ENCODE measurements around the gene KEAP1.
"Not testable (repeated sequence)": the region's sequence is repeated elsewhere in the genome, so short reads cannot be mapped to it uniquely, and the experiment has no call there.

KEAP1 gene

DNA sequence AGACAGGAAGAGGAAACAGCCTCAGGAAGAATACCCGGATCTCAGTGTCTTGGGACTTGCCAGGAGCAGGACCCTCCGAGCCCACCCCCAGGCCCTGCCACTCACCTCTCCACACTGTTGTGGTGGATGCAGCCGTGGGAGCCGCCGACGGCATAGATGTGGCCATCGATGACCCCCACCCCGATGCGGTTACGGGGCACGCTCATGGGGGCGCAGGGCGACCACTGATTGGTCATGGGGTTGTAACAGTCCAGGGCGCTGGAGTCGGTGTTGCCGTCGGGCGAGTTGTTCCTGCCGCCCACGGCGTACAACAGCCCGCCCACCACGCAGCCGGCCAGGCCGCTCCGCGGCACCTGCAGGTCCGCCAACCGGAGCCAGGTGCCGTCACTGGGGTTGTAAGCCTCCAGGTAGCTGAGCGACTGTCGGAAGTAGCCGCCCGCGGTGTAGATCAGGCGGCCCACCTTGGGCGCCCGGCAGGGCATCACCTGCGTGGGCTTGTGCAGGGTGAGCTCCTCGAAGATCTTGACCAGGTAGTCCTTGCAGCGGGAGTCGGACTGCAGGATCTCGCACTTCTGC, 11.6 kb downstream of the KEAP1 start:
- no peak for DNase-seq

DNA sequence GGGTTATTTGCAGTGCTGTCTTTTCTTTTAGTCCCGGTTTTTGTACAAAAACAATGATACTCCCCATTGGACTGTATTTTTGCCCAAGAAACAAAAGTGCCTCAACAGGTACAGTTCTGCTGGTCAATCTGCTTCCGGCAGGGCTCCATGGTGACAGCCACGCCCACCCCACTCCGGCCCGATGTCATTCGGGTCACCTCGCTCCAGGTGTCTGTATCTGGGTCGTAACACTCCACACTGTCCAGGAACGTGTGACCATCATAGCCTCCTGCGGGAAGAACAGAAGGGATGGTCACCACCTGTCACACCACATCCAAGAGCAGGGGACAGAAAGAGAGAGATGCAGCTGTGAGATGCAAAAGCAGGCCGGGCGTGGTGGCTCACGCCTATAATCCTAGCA, 16.6 kb downstream of the KEAP1 start:
- no peak for DNase-seq

DNA sequence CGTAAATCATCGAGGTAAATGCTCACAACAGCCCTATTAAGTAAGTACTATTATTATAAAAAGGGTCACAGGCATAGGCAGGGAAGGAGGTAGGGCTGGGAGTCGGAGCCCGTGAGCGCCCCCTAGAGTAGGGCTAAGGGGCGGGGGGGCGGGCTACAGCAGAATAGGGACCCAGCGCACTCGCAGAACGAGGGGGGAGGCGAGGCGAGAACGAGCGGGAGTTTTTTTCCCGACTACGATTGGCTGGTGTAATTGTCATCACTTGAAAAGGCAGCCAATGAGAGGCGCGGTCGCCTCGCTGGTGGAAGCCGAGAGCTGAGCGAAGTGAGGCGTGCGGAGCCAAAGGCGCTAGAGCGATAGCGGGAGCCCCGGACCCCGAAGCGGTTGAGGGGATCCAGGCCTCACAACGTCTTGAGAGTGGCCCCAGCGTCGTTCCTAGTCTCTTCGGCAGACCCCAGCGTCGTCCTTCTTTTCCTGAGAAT, 24.2 kb downstream of the KEAP1 start:
- DNase-seq, result peak; percentile 80 to 85

DNA sequence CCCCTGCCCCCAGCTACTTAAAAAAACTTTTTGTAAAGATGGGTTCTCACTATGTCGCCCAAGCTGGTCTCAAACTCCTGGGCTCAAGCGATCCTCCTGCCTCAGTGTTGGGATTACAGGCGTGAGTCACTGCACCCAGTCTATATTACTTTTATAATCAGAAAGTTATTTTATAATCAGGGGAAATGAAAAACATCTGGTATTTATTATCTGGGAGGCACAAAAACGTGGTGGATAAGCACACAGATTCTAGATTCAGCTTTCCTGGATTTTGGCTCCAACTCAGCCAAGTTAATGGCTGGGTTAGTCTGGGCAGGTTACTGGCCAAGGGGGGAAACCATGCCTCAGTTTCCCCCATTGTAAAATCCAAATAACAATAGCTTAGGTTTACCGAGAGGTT, 24.7 kb downstream of the KEAP1 start:
- DNase-seq, result no peak

DNA sequence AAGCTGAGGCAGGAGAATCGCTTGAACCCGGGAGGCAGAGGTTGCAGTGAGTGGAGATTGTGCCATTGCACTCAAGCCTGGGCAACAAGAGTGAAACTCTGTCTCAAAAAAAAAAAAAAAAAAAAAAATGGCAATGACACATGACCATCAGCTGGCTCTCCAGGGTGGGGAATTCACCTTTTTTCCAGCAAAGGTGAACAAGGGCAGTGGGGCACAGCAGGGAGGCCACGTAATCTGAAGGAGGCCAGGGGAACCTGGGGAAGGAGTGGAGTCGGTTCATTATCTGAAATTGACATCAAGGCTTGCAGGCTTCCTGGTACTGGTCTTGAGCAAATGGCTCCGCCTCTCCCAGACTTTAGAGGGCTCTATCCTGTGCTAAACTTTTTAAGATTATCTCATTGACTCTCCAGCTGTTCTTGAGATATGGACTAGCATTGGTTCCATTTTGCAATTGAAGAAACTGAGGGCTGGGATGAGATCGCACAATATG, 28.1 kb downstream of the KEAP1 start:
- no peak for DNase-seq

DNA sequence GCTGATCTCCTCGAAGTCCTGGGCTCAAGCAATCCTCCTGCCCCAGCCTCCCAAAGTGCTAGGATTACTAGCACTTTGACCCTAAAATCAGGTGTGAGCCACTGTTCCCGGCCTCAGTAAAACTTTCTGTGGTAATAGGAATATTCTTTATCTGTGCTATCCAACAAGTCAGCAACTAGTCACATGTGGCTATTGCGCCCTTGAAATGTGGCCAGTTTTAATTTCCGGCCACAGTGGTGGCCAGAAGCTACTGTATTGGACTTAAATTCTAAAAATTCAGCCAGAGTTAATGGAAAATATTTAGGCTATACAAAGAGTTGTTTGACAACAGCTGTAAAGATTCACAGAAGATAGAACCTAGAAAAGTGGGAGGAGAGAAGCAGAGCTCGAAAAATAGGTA, 30.0 kb downstream of the KEAP1 start:
- no peak for DNase-seq

DNA sequence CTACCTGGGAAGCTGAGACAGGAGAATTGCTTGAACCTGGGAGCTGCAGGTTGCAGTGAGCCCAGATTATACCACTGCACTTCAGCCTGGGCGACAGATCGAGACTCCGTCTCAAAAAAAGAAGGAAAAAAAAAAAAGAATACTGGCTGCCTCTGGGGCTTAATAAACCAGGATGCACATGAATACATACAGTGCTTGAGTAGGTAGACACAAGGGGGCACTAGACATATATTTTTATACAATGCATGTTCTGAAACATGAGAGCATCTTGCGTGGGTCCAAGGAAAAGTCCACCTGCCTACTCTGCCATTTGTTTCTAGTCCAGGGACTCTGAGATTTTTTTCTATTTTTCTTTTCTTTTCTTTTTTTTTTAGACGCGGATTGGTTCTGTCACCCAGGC, 31.2 kb downstream of the KEAP1 start:
- peak in 1 of 2 donors; percentile 27 for DNase-seq

DNA sequence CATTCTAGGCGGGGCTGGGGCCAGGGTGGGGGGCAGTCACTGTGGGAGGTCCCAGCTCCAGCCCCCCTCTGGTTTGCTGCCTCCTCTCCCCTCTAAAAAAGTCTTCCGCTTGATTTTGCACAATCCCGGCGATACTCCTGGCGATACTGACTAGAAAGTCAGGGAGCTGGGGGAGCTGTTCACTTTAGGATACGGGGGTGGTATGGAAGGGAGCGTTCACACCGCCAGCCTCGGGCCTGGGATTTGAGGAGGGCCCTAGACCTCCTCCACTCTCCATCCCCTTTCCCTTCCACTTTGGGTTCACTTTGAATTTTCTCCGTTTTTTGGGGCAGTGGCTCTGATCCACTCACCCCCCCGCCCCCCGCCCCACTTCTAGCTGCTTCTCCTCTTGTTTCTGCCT, 35.0 kb downstream of the KEAP1 start:
- DNase-seq, result no peak

DNA sequence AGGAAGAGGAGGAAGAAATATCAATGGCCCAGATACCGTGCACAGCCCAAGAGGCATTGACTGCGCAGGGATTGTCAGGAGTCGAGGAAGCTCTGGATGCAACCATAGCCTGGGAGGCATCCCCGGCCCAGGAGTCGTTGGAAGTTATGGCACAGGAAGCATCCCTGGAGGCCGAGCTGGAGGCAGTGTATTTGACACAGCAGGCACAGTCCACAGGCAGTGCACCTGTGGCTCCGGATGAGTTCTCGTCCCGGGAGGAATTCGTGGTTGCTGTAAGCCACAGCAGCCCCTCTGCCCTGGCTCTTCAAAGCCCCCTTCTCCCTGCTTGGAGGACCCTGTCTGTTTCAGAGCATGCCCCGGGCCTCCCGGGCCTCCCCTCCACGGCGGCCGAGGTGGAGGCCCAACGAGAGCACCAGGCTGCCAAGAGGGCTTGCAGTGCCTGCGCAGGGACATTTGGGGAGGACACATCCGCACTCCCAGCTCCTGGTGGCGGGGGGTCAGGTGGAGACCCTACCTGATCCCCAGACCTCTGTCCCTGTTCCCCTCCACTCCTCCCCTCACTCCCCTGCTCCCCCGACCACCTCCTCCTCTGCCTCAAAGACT, 36.0 kb downstream of the KEAP1 start:
- DNase-seq, result no peak

DNA sequence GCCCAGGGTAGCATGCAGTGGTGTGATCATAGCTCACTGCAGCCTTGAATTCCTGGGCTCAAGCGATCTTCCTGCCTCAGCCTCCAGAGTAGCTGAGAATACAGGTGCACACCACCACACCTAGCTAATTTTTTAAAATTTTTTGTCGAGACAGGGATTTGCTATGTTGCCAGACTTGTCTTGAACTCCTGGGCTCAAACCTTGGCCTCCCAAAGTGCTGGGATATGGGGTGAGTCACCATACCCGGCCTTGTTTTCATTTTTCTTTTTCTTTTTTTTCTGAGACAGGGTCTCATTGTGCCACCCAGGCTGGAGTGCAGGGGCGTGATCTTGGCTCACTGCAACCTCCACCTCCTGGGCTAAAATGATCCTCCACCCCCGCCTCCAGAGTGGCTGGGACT, 38.7 kb downstream of the KEAP1 start:
- DNase-seq, result no peak

DNA sequence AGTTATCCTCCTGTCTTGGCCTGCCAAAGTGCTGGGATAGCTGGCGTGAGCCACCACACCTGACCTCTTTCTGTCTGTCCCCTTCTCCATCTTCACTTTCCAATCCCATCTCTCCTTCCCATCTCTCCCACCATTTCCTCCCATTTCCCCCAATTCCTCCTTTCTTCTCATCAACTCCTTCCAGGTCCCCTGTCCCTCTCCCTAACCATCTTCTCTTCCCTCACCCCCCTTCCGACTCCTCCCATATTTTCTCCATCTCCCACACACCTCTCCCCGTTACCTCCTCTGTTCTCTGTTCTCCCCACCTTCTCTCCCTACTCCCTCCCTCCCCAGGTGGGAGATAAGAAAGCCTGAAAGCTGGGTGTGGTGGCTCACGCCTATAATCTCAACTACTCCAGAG, 40.6 kb downstream of the KEAP1 start:
- no peak for DNase-seq

DNA sequence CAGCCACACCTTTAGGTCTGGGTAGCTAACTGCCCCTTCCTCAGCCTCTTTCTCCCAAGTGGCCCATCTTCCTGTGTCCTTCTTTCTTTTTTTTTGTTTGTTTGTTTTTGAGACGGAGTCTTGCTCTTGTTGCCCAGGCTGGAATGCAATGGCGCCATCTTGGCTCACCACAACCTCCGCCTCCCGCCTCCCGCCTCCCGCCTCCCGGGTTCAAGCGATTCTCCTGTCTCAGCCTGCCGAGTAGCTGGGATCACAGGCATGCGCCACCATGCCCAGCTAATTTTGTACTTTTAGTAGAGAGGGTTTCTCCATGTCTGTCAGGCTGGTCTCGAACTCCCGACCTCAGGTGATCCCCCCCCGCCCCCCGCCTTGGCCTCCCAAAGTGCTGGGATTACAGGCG, 41.1 kb downstream of the KEAP1 start:
- DNase-seq, result not testable (repeated sequence)

DNA sequence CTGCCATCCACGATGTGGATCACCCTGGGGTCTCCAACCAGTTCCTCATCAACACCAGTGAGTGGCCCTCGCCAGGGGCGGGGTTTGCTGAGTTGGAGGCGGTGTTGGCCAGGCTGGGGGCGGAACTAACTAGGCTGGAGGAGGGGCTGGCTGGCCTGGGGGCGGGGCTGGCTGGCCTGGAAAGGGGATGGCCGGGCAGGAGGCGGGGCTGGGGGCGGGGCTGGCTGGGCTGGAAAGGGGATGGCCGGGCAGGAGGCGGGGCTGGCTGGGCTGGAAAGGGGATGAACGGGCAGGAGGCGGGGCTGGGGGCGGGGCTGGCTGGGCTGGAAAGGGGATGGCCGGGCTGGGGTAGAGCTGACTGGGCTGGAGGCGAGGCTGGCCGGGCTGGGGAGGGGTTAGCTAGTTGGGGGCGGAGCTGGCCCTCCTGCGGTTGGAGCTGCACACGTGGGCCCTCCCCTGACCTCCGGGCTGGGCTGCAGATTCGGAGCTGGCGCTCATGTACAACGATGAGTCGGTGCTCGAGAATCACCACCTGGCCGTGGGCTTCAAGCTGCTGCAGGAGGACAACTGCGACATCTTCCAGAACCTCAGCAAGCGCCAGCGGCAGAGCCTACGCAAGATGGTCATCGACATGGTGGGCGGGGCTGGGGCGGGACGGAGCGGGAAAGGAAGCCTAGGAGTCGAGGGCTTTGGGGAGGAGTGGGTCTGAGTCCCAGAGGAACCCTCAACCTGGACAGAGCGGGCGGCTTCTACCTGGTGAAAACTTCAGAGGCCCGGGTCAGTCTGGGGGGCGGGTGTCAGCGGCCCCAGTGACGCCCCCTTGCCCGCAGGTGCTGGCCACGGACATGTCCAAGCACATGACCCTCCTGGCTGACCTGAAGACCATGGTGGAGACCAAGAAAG, 41.9 kb downstream of the KEAP1 start:
- DNase-seq, result peak; percentile 85 to 89

DNA sequence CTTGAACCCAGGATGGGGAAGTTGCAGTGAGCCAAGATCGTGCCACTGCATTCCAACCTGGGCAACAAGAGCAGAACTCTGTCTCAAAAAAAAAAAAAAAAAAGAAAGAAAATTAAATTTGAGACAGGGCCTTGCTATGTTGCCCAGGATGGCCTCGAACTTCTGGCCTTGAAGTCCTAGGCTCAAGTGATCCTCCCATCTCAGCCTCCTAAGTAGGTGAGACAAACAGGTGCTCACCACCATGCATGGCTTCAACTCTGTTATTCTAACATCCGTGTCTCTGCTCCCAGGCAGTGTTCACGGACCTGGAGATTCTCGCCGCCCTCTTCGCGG, 42.5 kb downstream of the KEAP1 start:
- no peak for DNase-seq

DNA sequence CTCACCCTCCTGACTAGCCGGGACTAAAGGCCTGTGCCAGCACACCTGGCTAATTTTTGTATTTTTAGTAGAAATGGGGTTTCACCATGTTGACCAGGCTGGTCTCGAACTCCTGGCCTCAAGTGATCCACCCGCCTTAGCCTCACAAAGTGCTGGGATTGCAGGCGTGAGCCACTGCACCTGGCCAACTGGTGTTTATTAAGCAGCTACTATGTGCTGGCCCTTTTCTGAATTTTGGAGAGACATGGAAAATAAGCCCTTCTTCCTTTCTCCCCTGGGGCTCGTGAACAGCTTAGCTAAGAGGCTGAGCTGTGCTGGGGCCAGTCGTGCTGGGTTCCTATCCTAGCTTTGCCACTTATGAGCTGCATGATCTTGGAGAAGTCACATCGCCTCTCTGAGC, 44.4 kb downstream of the KEAP1 start:
- not testable (repeated sequence) for DNase-seq

DNA sequence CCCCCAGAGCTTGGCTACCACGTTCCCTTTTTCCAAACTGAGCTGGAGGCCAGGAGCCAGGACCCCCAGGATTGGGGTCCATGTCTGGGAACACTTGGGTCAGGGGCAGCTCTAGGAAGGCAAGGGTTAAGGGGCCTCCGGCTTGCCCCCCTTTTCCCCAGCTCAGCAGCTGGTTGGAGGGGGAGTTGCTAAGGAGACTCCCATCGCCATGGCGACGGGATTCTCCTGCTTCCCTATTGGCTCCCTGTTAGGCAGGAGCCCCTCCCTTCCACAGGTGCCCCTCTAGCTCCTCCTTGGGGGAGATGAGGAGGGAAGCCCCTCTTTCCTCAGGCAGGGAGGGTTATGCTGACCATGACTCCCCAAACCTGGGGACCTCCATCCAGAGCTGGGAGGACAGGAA, 48.9 kb downstream of the KEAP1 start:
- DNase-seq, result no peak

DNA sequence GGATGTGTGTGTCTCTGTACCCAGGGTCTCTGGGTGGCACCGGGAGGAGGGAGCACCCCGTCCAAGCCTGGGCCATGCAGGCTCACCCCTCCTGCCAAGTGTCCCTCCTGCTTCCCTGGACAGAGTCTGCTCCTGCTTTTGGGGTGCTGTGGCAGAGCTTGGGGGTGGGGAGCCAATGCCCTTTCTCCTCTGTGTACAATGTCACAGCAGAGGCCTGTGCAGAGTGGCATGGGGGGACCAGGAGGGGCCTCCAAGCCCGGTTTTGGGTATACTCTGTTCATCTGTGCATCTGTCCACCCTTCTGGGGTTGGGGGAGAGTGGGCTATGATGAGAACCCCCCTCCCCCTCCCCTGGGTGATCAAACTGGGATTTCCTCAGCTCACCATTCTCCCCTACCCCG, 49.3 kb downstream of the KEAP1 start:
- DNase-seq, result no peak

DNA sequence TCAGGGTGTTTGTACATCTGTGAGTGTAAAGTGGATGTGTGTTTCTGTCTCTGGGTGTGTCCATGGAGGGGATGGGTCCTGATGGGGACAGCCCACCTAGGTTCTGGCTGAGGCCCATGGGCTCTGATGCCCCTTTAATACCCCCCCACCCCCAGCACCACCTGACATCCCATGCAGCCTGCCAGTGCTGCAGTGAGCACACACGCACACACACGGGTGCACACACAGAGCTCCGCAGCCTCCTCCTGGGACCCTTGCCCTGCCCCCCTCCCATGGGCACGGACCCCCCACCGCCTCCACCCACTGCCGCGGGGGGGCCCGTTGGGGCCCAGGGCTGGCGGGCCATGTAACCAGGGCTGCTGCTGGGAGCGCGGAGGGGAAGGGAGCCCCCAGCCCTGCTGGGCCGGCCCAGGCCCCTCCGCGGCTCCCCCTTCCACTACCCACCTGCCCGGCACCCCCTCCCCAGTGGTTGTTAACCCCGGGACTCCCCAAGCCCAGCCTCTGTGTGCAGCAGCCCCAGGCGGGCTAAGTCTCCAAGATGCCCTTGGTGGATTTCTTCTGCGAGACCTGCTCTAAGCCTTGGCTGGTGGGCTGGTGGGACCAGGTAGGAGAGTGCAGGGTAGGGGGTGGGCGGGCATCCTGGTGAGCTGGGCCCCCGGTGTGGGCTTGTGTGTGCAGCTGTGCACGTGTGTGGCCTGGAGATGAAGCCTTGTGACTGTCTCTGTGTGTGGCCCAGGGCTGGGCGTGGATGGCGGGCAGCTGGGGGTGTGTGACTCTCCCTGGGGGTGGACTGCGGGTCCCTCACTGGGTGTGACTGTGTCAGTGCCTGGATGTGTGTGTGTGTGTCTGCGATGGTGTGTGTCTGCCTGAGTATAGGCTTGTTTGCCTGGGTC, 50.2 kb downstream of the KEAP1 start:
- DNase-seq, result no peak

DNA sequence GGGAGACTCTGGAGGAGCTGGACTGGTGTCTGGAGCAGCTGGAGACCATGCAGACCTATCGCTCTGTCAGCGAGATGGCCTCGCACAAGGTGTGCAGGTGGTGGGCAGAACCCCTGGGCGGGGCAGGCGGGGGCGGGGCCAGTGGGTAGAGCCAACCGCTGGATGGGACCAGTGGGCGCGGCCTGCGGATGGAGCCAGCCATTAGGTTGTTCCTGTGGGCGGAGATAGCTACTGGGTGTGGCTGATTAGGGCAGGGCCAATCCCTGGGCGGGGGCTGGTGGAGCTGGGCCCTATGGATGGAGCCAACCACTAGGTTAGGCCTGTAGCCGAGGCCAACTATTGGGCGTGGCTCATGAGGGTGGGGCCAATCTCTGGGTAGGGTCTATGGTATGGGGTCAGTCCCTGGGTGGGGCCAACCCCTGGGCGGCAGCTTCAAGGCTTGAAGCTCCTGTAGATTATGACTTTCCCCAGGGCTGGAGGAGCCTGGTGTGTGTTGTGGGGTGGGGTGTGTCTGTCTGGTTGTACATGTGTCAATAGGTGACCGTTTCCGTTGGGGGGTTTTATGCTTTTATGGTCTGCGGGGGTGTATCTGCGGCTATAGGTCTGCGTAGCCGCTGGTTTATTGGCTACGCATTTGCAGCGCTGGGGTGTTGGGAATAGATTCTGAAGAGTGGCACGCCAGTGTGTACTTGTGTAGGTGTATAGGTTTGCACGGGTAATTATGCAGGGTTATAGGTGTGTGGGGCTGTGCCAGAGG, 52.1 kb downstream of the KEAP1 start:
- peak; percentile 17 to 29 for DNase-seq

DNA sequence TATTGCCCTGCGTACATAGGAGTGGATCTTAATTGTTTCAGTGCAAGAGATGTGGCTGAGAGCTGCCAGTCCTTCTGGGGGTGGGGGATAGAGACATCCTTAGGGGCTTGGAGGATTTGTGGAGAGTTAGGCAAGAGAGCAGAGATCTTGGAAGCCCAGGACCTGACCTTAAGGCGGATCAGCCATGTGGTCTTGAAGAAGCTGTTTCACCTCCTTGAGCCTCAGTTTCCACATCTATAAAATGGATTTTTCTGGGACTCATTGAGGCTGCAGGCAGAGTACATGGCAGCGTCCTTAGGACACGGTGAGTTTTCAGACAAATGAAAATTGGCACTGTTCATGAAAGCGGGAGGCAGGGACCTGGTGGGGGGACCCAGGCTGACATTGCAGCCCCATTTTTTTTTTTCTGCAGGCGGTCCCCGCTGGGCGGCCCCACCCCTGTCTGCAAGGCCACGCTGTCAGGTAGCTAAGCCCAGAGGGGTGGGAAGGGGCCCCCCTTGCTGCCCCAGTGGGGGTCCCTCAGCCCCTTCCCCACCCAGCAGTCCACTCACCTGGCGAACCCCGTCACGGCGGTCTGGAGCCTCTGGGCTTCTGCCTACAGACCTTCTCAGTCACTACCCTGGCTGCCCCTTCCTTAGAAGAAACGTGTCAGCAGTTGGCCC, 52.8 kb downstream of the KEAP1 start:
- no peak for DNase-seq

DNA sequence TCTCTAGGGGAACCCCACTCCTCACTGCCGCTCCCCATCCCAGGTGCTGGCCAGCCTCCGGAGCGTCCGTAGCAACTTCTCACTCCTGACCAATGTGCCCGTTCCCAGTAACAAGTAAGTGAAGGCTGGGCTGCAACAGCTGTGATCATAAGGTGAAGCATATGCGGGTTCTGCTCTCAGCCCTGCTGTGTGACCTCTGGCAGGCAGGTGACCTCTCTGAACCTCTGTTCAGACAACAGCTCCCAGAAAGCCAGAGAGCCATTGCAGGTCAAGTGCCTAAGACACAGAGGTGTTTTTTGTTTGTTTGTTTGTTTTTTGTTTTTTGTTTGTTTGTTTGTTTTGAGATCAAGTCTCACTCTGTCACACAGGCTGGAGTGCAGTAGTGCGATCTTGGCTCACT, 54.1 kb downstream of the KEAP1 start:
- no peak for DNase-seq
